NCI-H187 treated with DMSO at 0.1 percent for 48 hours (cell line): ENCODE results near the gene C9orf50.
"Not testable (repeated sequence)": the region's sequence is repeated elsewhere in the genome, so short reads cannot be mapped to it uniquely, and the experiment has no call there.

ENCODE experiments used
- DNase-seq: peaks from one replicate; lab custom pipeline; 2025; lab: John Stamatoyannopoulos, UW

C9orf50 gene

GRCh38 chr9:129648092-129648763, 27.3 kb upstream of the C9orf50 start:
- DNase-seq: no peak

- no peak for DNase-seq
Measured at GRCh38 chr9:129647635-129648034, 26.7 kb upstream of the C9orf50 start.

GRCh38 chr9:129646654-129647053, 25.8 kb upstream of the C9orf50 start:
- no peak for DNase-seq

- DNase-seq: no peak
Measured at GRCh38 chr9:129646252-129646651, 25.4 kb upstream of the C9orf50 start.

GRCh38 chr9:129644902-129645301, 24.0 kb upstream of the C9orf50 start:
- no peak for DNase-seq

- no peak for DNase-seq
Measured at GRCh38 chr9:129644365-129644764, 23.5 kb upstream of the C9orf50 start.

GRCh38 chr9:129643706-129644105, 22.8 kb upstream of the C9orf50 start:
- no peak for DNase-seq

GRCh38 chr9:129641750-129642585, 21.1 kb upstream of the C9orf50 start, which contains the start of gene ASB6:
Gene ASB6, minus strand, starts transcription at chr9:129642151. Its CDS starts 152 bp downstream, at chr9:129641999.
- DNase-seq: no peak

GRCh38 chr9:129640871-129641749, 20.2 kb upstream of the C9orf50 start:
- no peak for DNase-seq

GRCh38 chr9:129640086-129640870, 19.4 kb upstream of the C9orf50 start:
- DNase-seq: no peak

GRCh38 chr9:129639756-129640085, 18.8 kb upstream of the C9orf50 start:
- DNase-seq: no peak

GRCh38 chr9:129639034-129639630, 18.2 kb upstream of the C9orf50 start:
- DNase-seq: no peak

- DNase-seq: no peak
Measured at GRCh38 chr9:129637673-129638439, 17.0 kb upstream of the C9orf50 start.

- DNase-seq: no peak
Measured at GRCh38 chr9:129637102-129637501, 16.2 kb upstream of the C9orf50 start.

- not testable (repeated sequence) for DNase-seq
Measured at GRCh38 chr9:129636343-129636742, 15.4 kb upstream of the C9orf50 start.

GRCh38 chr9:129635099-129636065, 14.5 kb upstream of the C9orf50 start:
- DNase-seq: no peak

- DNase-seq: no peak
Measured at GRCh38 chr9:129633848-129634247, 12.9 kb upstream of the C9orf50 start.

GRCh38 chr9:129633207-129633606, 12.3 kb upstream of the C9orf50 start:
- DNase-seq: no peak

- DNase-seq: no peak
Measured at GRCh38 chr9:129632460-129632859, 11.6 kb upstream of the C9orf50 start.
